HG03095 (cell line): ENCODE data around the gene ALOX15.
"Not testable (repeated sequence)": the region's sequence is repeated elsewhere in the genome, so short reads cannot be mapped to it uniquely, and the experiment has no call there.

ENCODE experiments used
- ATAC-seq: cut with Tn5 transposase; IDR thresholded peaks from one replicate; pipeline ENCODE4 v1.9.1; 2021; ENCODE audit warnings: moderate library complexity; ENCODE audit not compliant: unreplicated experiment

Gene ALOX15, protein sequence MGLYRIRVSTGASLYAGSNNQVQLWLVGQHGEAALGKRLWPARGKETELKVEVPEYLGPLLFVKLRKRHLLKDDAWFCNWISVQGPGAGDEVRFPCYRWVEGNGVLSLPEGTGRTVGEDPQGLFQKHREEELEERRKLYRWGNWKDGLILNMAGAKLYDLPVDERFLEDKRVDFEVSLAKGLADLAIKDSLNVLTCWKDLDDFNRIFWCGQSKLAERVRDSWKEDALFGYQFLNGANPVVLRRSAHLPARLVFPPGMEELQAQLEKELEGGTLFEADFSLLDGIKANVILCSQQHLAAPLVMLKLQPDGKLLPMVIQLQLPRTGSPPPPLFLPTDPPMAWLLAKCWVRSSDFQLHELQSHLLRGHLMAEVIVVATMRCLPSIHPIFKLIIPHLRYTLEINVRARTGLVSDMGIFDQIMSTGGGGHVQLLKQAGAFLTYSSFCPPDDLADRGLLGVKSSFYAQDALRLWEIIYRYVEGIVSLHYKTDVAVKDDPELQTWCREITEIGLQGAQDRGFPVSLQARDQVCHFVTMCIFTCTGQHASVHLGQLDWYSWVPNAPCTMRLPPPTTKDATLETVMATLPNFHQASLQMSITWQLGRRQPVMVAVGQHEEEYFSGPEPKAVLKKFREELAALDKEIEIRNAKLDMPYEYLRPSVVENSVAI

DNA sequence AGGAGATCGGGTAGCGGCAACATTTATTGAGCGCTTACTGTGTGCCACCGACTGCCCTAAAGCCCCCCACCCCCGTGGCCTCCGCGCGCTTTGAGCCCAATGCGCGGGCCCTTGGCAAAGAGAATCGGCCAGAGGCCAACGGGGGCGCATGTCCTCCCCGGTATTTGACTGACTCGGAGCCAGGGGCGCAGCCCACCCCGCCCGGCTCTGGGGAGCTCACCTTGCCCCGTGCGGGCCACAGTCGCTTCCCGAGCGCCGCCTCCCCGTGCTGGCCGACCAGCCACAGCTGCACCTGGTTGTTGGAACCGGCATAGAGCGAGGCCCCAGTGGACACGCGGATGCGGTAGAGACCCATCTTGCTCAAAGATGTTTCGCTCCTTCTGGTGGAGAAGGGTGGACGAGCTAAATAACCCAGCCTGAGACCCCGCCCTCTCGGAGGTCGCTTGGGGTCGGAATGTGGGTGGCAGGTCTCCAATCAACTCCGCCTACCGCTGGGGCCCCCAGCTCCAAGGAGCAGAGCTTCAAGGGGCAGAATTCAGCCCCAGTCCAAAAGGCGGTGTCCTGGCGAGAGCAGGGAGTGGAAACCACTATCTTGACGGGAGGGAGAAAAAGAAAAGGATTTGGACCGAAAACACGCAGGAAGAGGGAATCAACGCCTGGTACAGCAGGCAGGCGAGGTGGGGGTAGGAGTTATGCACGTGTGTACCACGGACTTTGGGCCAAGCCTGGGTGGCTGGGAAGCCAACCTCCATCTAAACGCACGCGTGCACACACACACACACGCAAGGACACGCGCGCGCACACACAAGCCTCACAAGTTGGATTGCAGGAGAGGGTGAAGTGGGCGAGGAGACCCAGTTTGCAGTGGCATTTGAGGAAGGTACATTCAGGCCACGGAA, at the start of gene ALOX15:
TSS of gene ALOX15 (minus strand) at position 382 of the 899 bp plus-strand sequence. CDS start at position 355, 27 bp downstream.
- no peak for ATAC-seq

DNA sequence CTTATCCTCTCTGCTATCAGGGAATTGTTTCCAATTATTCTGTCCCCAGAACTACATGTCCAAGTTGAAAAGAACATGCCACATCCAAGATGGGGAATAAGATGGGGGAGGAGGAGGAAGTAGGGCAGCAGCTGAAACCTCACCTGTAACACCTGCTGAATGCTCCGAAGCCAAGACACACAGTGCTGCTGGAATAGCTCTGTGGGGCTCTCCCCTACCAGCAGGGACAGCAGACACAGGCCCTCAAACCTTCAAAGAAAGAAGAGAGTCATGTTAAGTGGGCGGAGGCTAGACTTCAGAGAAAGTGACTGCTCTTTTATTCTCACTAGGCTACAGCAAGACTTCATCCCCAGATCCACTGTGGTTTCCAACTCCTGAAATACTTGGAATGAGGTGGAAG, 49.3 kb upstream of the ALOX15 start:
- no peak for ATAC-seq

DNA sequence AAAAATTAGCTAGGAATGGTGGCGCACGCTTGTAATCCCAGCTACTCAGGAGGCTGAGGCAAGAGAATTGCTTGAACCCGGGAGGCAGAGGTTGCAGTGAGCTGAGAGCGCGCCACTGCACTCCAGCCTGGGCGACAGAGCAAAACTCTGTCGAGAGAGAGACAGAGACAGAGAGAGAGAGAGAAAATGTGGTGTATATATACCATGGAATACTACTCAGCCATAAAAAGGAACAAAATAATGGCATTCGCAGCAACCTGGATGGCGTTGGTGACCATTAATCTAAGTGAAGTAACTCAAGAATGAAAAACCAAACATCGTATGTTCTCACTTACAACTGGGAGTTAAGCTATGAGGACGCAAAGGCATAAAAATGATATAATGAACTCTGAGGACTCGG, 48.4 kb upstream of the ALOX15 start:
- not testable (repeated sequence) for ATAC-seq

DNA sequence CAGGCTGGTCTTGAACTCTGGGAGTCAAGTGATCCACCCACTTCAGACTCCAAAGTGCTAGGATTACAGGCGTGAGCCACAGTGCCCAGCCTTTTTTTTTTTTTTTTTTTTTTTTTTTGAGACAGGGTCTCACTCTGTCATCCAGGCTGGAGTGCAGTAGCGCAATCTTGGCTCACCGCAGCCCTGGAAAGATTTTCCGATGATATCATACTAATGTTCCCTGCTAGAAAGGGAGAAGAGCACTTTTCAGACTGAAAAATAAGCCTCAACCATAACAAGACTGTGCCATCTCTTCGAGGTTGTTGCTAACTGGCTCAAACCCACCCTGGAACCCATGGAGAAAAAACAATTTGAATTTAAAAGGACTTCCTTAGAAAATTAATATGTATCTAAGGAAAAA, 42.3 kb upstream of the ALOX15 start:
- ATAC-seq, result not testable (repeated sequence)

DNA sequence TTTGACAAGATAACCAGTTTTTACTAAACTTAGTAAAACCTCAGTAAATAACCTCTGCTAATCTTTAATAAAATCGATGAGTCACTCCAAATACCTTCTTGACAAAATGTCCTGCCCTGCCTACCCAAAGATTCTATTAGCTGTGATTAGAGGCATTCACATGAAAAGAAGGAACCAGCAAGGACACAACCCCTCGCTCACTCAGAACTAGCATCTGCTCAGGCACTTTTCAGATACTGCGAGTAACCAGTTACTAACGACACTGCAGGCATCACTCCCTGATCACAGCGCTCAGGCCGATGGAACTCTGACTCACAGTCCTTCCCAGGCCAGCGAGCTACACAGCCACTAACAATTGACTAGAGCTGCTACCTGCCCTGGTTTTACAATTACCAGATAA, 38.2 kb upstream of the ALOX15 start:
- no peak for ATAC-seq

DNA sequence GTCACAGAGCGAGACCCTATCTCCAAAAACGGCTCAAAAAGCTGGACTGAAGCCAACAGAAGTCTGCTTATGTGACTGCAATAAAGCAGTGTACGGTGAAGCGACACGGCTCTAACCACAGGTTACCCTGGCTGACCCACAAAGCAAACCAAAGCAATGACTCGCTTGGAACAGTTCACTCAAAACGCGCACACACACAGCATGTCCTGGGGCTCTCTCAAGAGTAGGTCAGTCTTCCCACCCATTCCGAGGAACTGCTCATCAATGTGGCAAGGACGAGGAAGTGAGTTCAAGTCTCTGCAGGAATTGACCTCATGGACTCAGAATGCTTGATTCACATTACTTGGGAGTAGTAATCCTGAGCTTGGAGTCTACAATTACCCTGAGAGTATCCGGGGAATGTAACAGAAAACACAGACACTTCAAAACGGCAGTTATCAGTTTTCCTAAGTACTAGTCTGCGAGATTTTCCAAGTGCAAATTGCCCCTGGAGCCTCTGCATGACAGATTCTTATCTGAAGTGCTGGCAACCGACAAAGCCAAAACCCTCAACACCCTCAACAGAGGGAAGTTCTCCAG, 37.1 kb upstream of the ALOX15 start:
- no peak for ATAC-seq

DNA sequence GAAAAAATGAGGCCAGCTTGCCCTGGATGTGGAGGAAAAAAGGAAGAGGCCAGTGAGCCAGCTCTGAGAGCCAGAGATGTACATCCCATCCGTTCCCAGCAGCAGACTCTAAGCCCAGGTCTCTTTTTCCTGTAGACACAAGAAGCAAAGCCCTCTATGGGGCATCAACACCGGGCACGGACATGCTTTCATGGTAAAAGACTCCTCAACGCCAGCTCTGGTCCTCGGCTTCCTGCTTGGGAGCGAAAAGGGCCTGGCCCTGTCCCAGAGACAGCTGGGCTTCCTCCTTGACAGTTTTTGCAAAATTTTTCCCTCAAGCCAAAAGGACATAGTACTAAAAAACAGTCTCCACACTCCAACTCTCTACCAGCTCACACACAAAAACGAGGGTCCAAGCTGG, 35.3 kb upstream of the ALOX15 start:
- ATAC-seq, result no peak

DNA sequence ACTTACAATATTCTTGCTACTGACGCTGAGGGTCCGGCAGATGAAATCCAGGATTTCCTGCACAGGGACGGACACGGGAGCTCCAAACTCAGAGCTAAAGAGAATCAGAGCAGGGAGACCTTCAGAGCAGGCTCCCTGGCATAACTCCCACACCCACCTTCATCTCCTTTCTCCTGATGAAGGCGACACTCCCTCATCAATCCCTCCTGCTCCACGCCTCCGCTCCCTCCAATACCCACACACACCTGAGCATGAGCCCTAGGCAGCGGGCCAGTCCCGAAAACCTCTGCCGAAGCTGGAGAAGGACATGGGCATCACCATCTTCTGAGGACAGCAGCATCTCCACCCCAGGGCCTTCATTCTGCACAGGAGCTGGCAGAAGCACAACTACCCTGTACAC, 34.3 kb upstream of the ALOX15 start:
- no peak for ATAC-seq

DNA sequence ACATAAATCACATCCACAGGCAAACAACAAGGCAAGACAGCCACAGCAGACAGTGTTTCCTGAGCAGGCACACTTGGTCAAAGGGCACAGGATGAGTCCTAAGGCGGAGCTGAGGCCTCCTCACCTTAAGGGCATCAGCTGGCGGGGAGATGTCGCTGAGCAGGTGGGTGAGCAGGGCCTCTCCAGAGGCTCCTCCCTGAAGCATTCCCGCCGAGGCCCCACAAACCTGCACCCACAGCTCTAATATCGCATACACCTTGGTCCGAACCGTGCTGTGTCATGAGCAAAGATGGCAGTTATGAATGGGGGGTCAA, 33.2 kb upstream of the ALOX15 start:
- ATAC-seq, result no peak

DNA sequence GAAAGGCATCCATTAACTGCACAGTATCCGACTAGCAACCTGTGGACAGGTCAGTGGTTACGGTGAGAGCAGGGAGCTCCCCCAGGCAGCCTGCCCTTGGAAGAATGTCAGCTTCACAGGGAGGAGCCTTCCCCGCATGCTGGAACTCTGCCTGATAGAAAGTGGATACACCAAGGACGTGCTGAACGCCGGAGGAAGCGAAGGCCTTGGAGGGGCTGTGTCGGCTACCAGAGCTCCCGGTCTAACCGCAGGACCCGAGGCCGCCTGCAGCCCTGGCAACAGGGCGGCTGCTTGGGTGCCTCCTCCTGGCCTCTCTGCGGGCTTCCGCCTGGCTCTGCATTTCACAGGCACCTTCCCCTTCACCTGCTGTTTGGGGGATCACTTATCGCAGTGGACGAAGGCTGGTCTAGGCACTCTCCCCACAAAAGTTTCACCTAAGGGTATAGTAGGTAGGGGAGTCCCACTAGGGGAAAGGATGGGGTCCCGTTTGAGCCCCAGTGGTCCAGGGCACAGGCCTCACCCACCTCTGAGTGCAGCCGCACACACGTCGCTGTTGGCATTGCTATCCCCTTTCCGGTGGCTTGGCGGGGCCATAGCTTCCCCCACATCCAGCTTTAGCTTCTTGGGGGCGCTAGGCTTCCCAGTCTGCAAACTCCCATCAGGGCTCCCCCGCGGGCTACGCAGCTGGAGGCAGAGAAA, 32.7 kb upstream of the ALOX15 start:
- no peak for ATAC-seq

DNA sequence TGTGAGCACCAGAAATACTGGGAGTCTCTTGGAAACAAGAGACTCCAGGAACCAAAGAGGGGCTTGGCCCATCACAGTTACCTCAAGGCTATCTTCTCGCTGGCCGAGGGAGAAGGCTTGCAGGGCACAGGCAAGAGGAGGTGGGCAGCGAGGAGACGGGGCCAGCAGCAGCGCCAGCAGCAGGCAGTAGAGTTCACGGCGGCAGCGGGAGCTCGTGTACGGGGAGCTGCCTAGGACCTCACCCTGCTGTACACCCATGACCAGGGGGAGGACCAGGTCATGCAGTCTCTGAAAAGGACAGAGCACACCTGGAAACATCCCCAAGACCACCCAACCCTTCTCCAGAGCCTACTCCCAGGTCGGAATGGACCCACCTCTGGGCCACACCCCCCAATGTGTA, 31.7 kb upstream of the ALOX15 start:
- no peak for ATAC-seq

DNA sequence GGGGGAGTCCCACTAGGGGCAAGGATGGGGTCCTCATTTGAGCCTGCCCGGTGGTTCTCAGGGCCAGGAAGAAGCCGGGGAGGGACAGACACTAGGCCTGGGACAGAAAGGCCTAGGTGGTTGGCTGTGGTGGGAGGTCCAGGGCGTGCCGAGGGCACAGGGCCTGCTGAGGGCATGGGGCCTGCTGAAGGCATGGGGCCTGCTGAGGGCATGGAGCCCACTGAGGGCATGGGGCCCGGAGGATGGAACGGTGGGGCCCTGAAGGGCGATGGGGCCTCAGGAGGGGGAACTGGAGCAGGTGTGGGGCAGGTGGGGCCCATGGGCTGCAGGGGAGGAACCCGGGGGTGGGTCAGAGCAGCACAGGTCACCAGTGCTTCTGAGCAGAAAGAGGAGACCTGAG, 31.3 kb upstream of the ALOX15 start:
- ATAC-seq, result no peak

DNA sequence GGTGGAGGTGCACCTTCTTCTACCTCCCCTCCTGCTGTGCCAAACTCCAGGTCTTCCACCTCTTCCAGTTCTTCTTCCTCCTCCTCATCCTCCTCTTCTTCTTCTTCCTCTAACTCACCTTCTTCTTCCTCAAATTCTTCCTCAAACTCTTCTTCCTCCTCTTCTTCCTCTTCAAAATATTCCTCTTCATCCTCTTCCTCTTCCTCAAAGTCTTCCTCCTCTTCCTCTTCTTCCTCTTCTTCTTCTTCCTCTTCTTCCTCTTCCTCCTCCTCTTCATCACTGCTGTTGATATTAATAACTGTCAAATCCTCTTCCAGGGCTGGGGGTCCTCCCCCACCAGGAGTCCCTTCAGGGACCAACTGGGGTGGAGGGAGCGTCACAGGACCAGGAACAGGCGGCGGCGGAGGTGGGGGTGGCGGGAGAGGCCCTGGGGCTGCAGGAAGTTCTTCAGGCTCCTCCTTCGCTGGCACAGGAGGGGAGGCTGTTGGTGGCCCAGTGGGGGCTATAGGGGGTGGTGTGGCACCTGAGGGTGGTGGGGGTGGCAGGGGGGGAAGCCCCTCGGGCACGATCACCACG, 30.7 kb upstream of the ALOX15 start:
- no peak for ATAC-seq

DNA sequence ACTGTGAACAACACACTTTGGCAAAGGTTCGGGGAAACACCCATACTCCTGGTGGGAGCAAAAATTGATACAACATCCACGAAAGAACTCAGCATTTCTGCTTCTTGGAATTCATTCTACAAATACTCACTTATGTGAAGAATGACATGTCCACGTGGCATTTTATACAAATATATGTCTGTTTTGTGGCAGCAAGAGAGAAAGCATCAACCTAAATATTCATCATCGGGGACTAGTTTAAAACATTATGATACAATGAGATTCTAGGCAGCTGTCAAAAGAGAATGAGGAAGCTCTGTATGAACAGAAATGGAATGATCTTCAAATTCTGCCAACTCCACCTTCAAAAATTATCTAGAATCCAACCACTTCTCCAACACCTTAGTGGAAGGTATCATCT, 25.7 kb upstream of the ALOX15 start:
- no peak for ATAC-seq

DNA sequence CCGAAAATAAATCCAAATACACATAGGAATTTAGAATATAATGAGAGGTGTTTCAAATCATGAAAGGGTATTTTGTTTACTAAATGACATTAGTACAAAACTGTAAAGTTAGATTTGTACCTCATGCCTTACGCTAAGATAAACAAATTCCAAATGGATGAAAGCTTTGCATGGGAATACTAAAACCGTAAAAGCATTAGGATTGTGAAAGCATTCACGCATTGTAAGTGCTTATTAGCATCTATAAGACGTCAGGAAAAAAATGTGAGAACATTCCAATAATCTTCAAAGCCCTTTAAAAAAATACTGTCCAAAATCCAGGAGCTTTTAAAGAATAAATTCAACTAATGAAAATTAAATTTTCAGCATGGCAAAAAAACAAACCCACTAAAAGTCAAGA, 24.8 kb upstream of the ALOX15 start:
- no peak for ATAC-seq

DNA sequence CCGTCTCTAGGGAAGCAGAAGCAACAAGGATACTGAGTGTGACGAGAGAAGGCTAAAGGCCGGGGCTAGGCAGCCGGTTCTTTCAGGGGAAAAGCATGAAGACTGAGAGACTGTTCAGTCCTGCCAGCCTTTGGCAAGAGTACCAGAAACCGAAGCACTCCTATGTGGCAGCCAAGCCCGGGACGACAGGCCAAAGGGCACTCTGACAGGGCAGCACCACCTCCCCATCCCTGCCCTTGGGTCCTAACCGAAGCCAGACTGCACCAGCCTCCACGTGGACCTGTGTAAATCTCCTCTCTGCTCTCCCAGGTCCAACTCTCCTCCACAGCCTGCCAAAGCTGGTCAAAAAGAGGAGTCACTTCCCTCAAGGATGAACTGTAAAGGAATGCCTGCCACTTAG, 23.5 kb upstream of the ALOX15 start:
- no peak for ATAC-seq

DNA sequence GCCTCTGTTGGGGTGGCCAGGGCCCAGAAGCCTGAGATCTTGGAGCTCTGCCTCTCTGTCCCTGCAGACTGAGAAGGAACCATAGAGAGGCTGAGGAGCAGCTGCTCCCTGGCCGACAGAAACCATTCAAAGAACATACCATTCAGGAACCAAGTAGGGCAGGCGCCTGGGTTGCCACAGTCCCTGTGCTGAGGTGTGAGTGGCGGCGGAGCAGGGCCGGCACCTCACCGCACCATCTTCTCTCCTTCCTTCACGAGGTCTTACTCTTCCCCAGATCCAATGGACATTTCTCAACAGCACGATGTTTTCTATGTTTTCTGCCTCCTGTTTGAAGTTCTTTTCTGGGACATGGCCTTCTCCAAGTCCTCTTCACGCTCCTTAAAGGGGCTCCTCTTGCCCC, 22.8 kb upstream of the ALOX15 start:
- ATAC-seq, result no peak

DNA sequence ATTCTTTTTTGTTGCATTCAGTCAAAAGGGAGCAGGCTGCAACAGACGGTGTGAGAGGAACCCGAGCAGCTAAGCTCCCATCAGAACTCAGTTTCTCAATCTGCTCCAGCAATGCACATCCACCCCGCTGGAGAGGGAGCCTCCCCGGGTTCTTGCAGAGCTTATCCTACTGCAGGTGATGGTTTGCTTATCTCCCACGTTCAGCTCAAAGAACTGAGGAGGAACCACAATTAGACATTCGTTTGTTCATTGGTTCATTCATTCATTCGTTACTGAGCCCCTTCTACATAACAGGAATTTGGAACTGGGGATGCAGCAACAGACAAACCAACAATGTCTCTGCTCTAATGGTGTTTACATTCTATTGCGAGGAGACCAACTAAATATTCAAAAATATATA, 22.2 kb upstream of the ALOX15 start:
- no peak for ATAC-seq

DNA sequence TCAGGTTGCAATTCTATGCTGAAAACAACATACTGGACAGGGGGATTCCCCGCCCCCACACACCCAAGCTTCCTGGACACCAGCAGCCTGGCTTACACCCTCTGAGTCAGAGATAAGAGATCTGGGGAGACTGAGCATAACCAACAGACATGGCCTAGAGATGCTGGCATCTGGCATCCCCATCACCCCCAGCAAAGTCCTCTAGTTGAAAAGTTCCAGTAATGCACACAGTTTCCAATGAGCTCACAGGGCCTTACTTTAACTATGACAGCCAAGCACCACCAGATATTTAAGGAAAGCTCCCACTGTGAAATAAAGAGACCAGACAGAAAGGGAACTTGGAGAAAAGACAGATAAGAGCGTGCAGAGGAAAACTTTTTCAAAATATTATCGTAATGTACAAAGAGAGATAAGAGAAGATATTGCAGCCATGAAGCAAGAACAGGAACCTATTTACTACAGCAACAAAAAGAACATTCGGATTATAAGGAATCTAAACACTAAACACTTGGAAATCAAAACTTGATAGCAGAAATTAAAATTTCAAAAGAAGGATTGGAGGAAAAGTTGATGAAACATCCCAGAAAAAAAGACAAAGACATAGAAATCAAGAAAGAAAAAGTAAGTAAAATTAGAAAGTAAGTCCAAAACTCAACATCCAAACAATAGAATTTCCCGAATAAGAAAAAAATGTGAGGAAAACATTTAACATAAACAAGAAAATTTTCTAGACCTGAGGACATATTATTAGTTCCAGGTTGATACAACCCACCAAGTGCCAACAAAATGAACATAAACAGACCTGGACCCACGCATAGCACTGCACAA, 17.2 kb upstream of the ALOX15 start:
- no peak for ATAC-seq

DNA sequence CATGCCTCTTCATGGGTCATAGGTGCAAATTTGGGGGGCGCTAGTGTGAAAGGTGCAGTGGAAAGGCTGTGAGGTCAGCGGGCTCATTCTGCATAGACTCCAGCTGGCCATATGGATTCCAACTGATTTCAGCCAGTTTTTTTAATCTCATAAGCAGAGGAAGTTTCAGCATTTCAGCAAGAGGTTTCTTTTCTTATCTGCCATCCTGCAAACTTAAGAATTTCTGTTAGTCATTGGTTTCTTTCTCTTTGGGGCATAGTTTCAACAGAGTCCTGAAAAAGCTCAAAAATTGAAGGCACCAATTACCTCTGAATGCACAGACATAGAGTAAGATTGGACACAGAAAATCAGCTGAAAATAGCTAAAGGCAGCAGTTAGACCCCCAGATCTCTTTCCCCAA, 16.2 kb upstream of the ALOX15 start:
- no peak for ATAC-seq
